ENCODE data around the gene PAOX. TPM values are rescaled to one million over a fixed set of nuclear protein-coding genes. Genes with fewer than 3 reads are reported as not detected.

Gene PAOX
- total RNA-seq, 1 donor from 2014 or later = 16.9 TPM

GRCh38 chr10:133396035-133396624, 17.1 kb downstream of the PAOX start:
- Histone ChIP-seq H3K36me3 (peaks cover 0 to 34% of the 10 kb centered on the region in 2 donors), H3K4me3 (no peak overlapping the region)
- no peak for DNase-seq (ENCODE audit: extremely low spot score in 2 of 2)

GRCh38 chr10:133397938-133398337, 18.9 kb downstream of the PAOX start:
- H3K9me3 ChIP-seq = no peaks in the 10 kb centered on the region
- H3K36me3 ChIP-seq = peaks cover 0 to 52% of the 10 kb centered on the region in 2 donors

More at GRCh38 chr10:133396035-133396624, 17.1 kb downstream of the PAOX start:
- intact Hi-C loops (cut with DNase I) = no loop called here
- no peaks in the 10 kb centered on the region for H3K27me3 ChIP-seq
- no peak overlapping the region for H3K27ac ChIP-seq
- peaks cover 18% of the 10 kb centered on the region for H3K4me1 ChIP-seq
- TF ChIP-seq CTCF (IDR thresholded peaks at IDR 0.05) (no peak), POLR2A (IDR thresholded peaks at IDR 0.05) (no peak), POLR2AphosphoS5 (IDR thresholded peaks at IDR 0.05; ENCODE audit: insufficient read depth in 1 of 2, low read depth in 1 of 2) (no peak)
- H3K9me3 ChIP-seq = no peaks in the 10 kb centered on the region

GRCh38 chr10:133399123-133399601, 20.1 kb downstream of the PAOX start:
- no peak for TF ChIP-seq POLR2A (IDR thresholded peaks at IDR 0.05)
- no peak for TF ChIP-seq CTCF (IDR thresholded peaks at IDR 0.05)
- TF ChIP-seq POLR2AphosphoS5 (IDR thresholded peaks at IDR 0.05; ENCODE audit: insufficient read depth in 1 of 2, low read depth in 1 of 2) = no peak
- intact Hi-C loops (cut with DNase I) = no loop called here
- Histone ChIP-seq H3K9me3 (no peaks in the 10 kb centered on the region), H3K4me1 (peaks cover 12% of the 10 kb centered on the region), H3K4me3 (no peak overlapping the region), H3K27me3 (no peaks in the 10 kb centered on the region), H3K27ac (no peak overlapping the region), H3K36me3 (peaks cover 0 to 52% of the 10 kb centered on the region in 2 donors)
- no peak for DNase-seq (ENCODE audit: extremely low spot score in 2 of 2)

More at GRCh38 chr10:133397938-133398337, 18.9 kb downstream of the PAOX start:
- H3K27ac ChIP-seq = no peak overlapping the region
- H3K27me3 ChIP-seq = no peaks in the 10 kb centered on the region
- TF ChIP-seq POLR2AphosphoS5 (IDR thresholded peaks at IDR 0.05; ENCODE audit: insufficient read depth in 1 of 2, low read depth in 1 of 2) (no peak), POLR2A (IDR thresholded peaks at IDR 0.05) (no peak), CTCF (IDR thresholded peaks at IDR 0.05) (no peak)
- no peak overlapping the region for H3K4me3 ChIP-seq
- DNase-seq (ENCODE audit: extremely low spot score in 2 of 2) = no peak
- intact Hi-C loops (cut with DNase I) = no loop called here
- H3K4me1 ChIP-seq = peaks cover 18% of the 10 kb centered on the region

GRCh38 chr10:133400624-133401424, 21.8 kb downstream of the PAOX start:
- Histone ChIP-seq H3K4me1 (no peaks in the 10 kb centered on the region), H3K4me3 (no peak overlapping the region), H3K27me3 (no peaks in the 10 kb centered on the region), H3K36me3 (peaks cover 0 to 52% of the 10 kb centered on the region in 2 donors), H3K27ac (no peak overlapping the region), H3K9me3 (no peaks in the 10 kb centered on the region)
- no peak for DNase-seq (ENCODE audit: extremely low spot score in 2 of 2)
- intact Hi-C loops (cut with DNase I) = no loop called here
- TF ChIP-seq CTCF (IDR thresholded peaks at IDR 0.05) = no peak
- no peak for TF ChIP-seq POLR2AphosphoS5 (IDR thresholded peaks at IDR 0.05; ENCODE audit: insufficient read depth in 1 of 2, low read depth in 1 of 2)
- no peak for TF ChIP-seq POLR2A (IDR thresholded peaks at IDR 0.05)
